ENCODE measurements around the gene EFR3B.

Gene EFR3B

DNA sequence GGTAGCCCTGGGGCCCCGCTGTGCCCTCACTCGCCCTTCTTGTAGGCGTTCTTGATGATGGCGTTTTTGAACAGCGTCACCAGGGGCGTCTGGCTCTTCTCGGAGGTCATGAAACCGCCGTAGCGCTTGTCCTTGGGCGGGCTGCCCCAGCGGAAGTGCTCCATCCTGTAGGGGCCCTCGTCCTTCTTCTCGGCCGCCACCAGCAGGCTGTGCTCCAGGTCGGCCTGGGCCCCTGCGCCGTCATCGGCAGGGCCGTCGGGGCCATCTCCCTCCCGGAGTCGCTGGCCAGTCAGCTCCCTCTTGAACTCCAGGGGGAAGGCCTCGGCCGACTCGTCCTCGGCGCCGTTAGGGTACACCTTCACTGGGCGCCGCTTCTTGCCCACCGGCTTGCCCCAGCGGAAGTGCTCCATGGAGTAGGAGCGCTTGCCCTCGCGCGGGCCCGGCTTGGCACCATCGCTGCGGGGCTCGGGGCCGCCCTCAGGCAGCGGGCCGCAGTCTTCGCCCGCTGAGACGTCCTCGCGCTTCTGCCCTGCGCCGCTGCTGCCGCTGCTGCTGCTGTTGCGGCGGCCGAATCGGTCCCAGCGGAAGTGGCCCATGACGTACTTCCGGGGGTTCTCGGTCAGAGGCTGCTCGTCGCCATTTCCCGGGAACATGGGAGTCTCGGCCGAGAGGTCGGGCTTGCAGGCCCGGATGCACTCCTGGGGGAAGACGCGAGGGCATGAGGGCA lies 119.3 kb downstream of the EFR3B start:
- TF ChIP-seq FOXM1 (IDR thresholded peaks at IDR 0.05; ENCODE audit: borderline replicate concordance, low read depth) = no peak
- TF ChIP-seq ZBTB7A (IDR thresholded peaks at IDR 0.05; ENCODE audit: low read depth) = no peak
- TF ChIP-seq TCF12 (IDR thresholded peaks at IDR 0.05; ENCODE audit: low read depth) = no peak
- TF ChIP-seq CEBPB (IDR thresholded peaks at IDR 0.05) = no peak
- TF ChIP-seq YY1 (IDR thresholded peaks at IDR 0.05; ENCODE audit: low read depth) = no peak

DNA sequence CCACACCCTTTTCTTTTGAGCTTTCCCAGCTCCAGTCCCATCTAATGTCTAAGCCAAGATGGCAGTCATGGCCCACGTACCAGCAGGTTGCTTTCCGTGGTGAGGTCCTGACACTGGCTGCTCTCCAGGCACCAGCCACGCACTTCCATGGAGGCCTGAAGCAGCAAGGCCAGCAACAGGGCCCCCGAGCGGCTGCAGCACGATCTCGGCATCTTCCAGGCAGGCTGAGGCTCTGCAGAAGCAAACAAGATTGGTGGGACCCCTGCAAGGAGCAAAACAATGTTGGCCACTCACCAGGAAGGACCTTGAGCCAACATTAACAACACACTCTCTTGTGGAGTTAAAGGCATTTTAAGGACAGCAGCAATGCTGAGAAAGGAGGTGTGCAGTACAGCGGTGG lies 122.7 kb downstream of the EFR3B start:
- TF ChIP-seq YY1 (IDR thresholded peaks at IDR 0.05; ENCODE audit: low read depth) (no peak), NFIC (IDR thresholded peaks at IDR 0.05) (no peak), TCF12 (IDR thresholded peaks at IDR 0.05; ENCODE audit: low read depth) (no peak), TEAD4 (IDR thresholded peaks at IDR 0.05) (no peak), ZBTB7A (IDR thresholded peaks at IDR 0.05; ENCODE audit: low read depth) (no peak), RAD21 (IDR thresholded peaks at IDR 0.05; ENCODE audit: low read depth) (no peak), MAX (IDR thresholded peaks at IDR 0.05) (no peak), CEBPB (IDR thresholded peaks at IDR 0.05) (no peak)
- TF ChIP-seq, protein P1, sequence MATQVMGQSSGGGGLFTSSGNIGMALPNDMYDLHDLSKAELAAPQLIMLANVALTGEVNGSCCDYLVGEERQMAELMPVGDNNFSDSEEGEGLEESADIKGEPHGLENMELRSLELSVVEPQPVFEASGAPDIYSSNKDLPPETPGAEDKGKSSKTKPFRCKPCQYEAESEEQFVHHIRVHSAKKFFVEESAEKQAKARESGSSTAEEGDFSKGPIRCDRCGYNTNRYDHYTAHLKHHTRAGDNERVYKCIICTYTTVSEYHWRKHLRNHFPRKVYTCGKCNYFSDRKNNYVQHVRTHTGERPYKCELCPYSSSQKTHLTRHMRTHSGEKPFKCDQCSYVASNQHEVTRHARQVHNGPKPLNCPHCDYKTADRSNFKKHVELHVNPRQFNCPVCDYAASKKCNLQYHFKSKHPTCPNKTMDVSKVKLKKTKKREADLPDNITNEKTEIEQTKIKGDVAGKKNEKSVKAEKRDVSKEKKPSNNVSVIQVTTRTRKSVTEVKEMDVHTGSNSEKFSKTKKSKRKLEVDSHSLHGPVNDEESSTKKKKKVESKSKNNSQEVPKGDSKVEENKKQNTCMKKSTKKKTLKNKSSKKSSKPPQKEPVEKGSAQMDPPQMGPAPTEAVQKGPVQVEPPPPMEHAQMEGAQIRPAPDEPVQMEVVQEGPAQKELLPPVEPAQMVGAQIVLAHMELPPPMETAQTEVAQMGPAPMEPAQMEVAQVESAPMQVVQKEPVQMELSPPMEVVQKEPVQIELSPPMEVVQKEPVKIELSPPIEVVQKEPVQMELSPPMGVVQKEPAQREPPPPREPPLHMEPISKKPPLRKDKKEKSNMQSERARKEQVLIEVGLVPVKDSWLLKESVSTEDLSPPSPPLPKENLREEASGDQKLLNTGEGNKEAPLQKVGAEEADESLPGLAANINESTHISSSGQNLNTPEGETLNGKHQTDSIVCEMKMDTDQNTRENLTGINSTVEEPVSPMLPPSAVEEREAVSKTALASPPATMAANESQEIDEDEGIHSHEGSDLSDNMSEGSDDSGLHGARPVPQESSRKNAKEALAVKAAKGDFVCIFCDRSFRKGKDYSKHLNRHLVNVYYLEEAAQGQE (IDR thresholded peaks at IDR 0.05; ENCODE audit: low read depth) = no peak
- TF ChIP-seq, protein P2, sequence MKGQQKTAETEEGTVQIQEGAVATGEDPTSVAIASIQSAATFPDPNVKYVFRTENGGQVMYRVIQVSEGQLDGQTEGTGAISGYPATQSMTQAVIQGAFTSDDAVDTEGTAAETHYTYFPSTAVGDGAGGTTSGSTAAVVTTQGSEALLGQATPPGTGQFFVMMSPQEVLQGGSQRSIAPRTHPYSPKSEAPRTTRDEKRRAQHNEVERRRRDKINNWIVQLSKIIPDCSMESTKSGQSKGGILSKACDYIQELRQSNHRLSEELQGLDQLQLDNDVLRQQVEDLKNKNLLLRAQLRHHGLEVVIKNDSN (IDR thresholded peaks at IDR 0.05) = no peak

DNA sequence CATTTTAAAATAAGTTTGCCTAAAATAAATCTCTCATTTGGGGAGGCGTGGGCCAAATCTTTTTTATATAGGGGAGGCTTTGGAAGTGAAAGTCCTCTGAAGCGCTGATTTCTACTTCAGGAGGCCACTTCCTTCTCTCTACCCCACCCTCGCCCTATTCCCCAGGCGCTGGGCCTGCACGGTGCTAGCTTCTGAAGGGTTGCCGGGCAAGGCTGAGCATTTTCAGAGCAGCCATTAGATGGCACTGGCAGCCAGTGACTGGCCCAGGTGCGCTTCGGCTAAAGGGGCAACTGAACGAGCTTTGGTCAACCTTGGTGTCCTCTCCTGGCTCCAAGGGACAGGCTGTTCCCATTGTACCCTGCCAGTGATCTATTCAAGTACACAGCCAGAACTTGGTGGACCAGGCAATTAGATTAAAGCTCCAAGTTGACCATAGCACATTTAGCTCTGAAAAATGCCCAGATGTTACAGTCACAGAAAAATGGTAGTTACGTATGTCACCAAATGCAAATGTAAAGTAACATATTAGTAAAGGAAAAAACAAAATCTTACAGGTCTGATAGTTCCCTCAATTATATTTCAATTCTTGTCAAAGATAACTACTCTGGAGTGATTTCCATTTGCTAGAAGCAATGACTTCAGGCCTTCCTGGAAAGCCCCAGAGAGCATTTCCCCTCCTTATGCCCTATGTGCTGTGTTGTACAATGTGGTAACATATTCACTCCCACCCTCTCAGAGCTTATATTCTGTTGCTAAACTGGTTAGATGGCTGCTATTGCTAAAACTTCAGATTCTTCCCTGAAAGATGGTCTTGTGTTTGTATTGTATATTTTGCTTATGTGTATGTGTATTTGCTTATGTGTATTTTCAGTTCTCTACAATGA lies 124.4 kb downstream of the EFR3B start:
- TF ChIP-seq RAD21 (IDR thresholded peaks at IDR 0.05; ENCODE audit: low read depth) = peak; percentile 76
- TF ChIP-seq TCF12 (IDR thresholded peaks at IDR 0.05; ENCODE audit: low read depth) = no peak
- TF ChIP-seq YY1 (IDR thresholded peaks at IDR 0.05; ENCODE audit: low read depth) = no peak

DNA sequence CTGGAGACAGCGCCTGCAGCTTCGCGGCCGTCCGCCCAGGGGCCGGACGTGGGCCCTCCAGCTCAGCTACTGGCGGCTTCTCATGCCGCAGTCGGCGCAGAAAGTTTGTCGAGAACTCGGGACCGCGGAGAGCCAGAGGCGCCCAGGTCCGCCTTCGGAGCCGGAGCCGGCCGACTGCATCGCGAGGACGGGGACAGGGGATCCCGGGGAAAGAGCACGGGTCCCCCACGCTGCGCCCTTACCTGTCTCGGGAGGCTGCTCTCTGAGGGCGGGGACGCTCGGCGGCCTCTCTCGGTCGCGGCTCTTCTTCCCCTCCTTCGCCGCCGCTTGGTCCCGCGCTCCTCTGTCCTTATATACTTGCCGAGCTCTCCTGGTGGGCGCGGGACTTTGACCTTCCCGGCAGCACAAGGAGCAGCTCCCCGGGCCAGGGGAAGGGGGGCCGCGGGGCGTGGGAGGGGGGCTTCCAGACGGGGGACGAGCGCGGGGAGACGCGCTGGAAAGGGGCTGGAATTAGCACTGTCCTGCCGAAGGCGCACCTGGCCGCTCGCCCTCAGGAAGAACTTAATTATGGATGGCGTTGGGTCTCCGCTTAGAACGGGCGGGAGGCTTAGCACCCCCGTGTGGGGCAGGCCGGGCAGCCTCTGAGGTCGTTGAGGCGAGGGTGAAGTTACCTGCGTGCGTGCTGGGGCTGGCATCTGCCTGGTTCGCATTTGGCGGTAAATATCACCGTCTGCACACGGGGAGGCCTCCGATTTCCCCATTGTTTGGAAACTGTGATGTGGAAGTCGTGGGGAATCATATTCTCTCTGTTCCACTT lies 126.6 kb downstream of the EFR3B start, which contains the start of gene POMC:
Gene POMC, minus strand, starts transcription at position 325 of the 817 bp plus-strand sequence. CDS start 3,808 bp downstream, outside the sequence.
- no peak for TF ChIP-seq EGR1 (IDR thresholded peaks at IDR 0.05)
- no peak for TF ChIP-seq YY1 (IDR thresholded peaks at IDR 0.05; ENCODE audit: low read depth)
- no peak for TF ChIP-seq TAF1 (IDR thresholded peaks at IDR 0.05; ENCODE audit: low read depth)
- TF ChIP-seq MAX (IDR thresholded peaks at IDR 0.05) = no peak
- no peak for TF ChIP-seq ZBTB7A (IDR thresholded peaks at IDR 0.05; ENCODE audit: low read depth)
- no peak for TF ChIP-seq NFIC (IDR thresholded peaks at IDR 0.05)
- TF ChIP-seq, protein P2 (IDR thresholded peaks at IDR 0.05) = no peak
- TF ChIP-seq TEAD4 (IDR thresholded peaks at IDR 0.05) = no peak
- TF ChIP-seq, protein P1 (IDR thresholded peaks at IDR 0.05; ENCODE audit: low read depth) = no peak
- no peak for TF ChIP-seq RAD21 (IDR thresholded peaks at IDR 0.05; ENCODE audit: low read depth)
- TF ChIP-seq CREB1 (IDR thresholded peaks at IDR 0.05; ENCODE audit: low read depth) = no peak
- no peak for TF ChIP-seq FOXM1 (IDR thresholded peaks at IDR 0.05; ENCODE audit: borderline replicate concordance, low read depth)
- no peak for TF ChIP-seq EP300 (IDR thresholded peaks at IDR 0.05; ENCODE audit: borderline replicate concordance)
- TF ChIP-seq CEBPB (IDR thresholded peaks at IDR 0.05) = no peak

- TF ChIP-seq ZBTB7A (IDR thresholded peaks at IDR 0.05; ENCODE audit: low read depth) = no peak
- TF ChIP-seq CEBPB (IDR thresholded peaks at IDR 0.05) = no peak
- no peak for TF ChIP-seq FOXM1 (IDR thresholded peaks at IDR 0.05; ENCODE audit: borderline replicate concordance, low read depth)
- no peak for TF ChIP-seq MAX (IDR thresholded peaks at IDR 0.05)
- no peak for TF ChIP-seq RAD21 (IDR thresholded peaks at IDR 0.05; ENCODE audit: low read depth)
- TF ChIP-seq NFIC (IDR thresholded peaks at IDR 0.05) = no peak
Measured at GRCh38 chr2:25169073-25169470, 127.2 kb downstream of the EFR3B start.
